Esophagus muscularis mucosa (tissue), 4 donors: ENCODE results near the gene TXN. TPM values are rescaled to one million over a fixed set of nuclear protein-coding genes. Genes with fewer than 3 reads are reported as not detected.

Experiments used
- DNase-seq: peaks from one replicate; pipeline ENCODE4 v3.0.0-alpha.2; 2017; ENCODE audit errors: extremely low spot score
- H3K27ac ChIP-seq, 4 donors: fragments of 200-600 bp; sonication (generic); replicated peaks in 1 of 4; 1 replicate in 3 of 4; 2 replicates in 1 of 4; pipeline ENCODE4 v1.5.1; 2016 to 2019; ENCODE audit warnings: mild to moderate bottlenecking in 1 of 4
- H3K27me3 ChIP-seq, 4 donors: fragments of 200-600 bp; sonication (generic); one replicate each; pipeline versions ENCODE4 v1.5.1 to v1.6.0; 2016 to 2019
- H3K36me3 ChIP-seq, 4 donors: fragments of 200-600 bp; sonication (generic); one replicate each; pipeline ENCODE4 v1.5.1; 2016 to 2019
- H3K4me1 ChIP-seq, 4 donors: fragments of 200-600 bp; sonication (generic); one replicate each; pipeline ENCODE4 v1.5.1; 2016 to 2019
- H3K4me3 ChIP-seq, 4 donors: fragments of 200-600 bp; sonication (generic); 1 replicate in 2 of 4; 2 replicates in 2 of 4; pipeline ENCODE4 v1.5.1; 2016 to 2019; ENCODE audit warnings: mild to moderate bottlenecking in 4 of 4, moderate library complexity in 1 of 4
- H3K9me3 ChIP-seq, 4 donors: fragments of 200-600 bp; sonication (generic); 1 replicate in 3 of 4; 2 replicates in 1 of 4; pipeline ENCODE4 v1.5.1; 2016 to 2019
- EP300 ChIP-seq: sonication (generic); formaldehyde crosslinking; IDR thresholded peaks from one replicate; pipeline ENCODE4 v1.6.1; 2017; ENCODE audit warnings: antibody characterized with exemption
- POLR2A ChIP-seq: fragments of 450-650 bp; IDR thresholded peaks from one replicate; pipeline ENCODE4 v1.6.1; 2017; ENCODE audit warnings: antibody characterized with exemption, moderate library complexity, mild to moderate bottlenecking, low read depth
- POLR2AphosphoS5 ChIP-seq, 2 donors: sonication (generic); formaldehyde crosslinking; IDR thresholded peaks; one replicate each; pipeline ENCODE4 v1.6.1; 2017; ENCODE audit warnings: antibody characterized with exemption in 2 of 2
- WGBS: methylation state at CpG from one replicate; pipeline ENCODE4 v1.1.5; 2018; 5-methylcytosine and 5-hydroxymethylcytosine counted together
- intact Hi-C: fragments of 100-400 bp; cut with DNase I; formaldehyde crosslinking; loops from one replicate; pipeline ENCODE4 v1.15.1; 2023
- total RNA-seq, 4 donors: library from RNA; depleted of rRNA; stranded (reverse); fragments of >200 nt; gene quantifications; one replicate each; pipeline versions ENCODE4 v1.1.0 to v1.2.1, GENCODE V29; 2016
- TF ChIP-seq, protein P1 (sequence below), 3 experiments: fragments of 200-600 bp in 2 of 3; fragments of 450-650 bp in 1 of 3; sonication (generic) in 2 of 3; IDR thresholded peaks; one replicate each; pipeline ENCODE4 v1.5.1; 2017 to 2019; ENCODE audit warnings: antibody characterized with exemption in 3 of 3, mild to moderate bottlenecking in 2 of 3, moderate library complexity in 1 of 3

TXN gene
- total RNA-seq, 4 donors from 2014 or later = 158 to 213 (median 178) TPM

DNA sequence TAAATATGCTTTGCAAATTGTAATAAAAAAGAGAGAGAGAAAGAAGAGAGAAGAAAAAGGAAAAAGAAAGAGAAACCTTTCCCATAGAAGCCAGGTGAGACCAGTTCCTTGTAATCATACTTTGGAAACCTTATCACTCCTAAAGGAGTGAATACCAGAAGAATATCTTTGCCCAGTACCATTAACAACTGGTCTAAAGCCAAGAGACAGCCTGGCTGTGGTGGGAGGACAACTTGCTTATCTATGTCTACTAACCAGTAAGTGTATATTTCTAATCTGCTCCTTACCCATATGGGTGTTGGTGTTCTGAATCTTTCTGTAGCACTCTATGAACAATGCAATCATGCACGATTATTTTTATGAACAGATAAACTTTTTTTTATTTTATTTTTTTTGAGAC lies 10.5 kb upstream of the TXN start:
- intact Hi-C loops = no loop called here
- no peak overlapping the region for H3K4me3 ChIP-seq
- H3K27me3 ChIP-seq = no peaks in the 10 kb centered on the region
- no peak overlapping the region for H3K27ac ChIP-seq
- no peak for TF ChIP-seq POLR2A
- TF ChIP-seq EP300 = no peak
- TF ChIP-seq, protein P1, sequence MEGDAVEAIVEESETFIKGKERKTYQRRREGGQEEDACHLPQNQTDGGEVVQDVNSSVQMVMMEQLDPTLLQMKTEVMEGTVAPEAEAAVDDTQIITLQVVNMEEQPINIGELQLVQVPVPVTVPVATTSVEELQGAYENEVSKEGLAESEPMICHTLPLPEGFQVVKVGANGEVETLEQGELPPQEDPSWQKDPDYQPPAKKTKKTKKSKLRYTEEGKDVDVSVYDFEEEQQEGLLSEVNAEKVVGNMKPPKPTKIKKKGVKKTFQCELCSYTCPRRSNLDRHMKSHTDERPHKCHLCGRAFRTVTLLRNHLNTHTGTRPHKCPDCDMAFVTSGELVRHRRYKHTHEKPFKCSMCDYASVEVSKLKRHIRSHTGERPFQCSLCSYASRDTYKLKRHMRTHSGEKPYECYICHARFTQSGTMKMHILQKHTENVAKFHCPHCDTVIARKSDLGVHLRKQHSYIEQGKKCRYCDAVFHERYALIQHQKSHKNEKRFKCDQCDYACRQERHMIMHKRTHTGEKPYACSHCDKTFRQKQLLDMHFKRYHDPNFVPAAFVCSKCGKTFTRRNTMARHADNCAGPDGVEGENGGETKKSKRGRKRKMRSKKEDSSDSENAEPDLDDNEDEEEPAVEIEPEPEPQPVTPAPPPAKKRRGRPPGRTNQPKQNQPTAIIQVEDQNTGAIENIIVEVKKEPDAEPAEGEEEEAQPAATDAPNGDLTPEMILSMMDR (IDR thresholded peaks at IDR 0.05) = no peak
- no peak for TF ChIP-seq POLR2AphosphoS5 (IDR thresholded peaks at IDR 0.05)
- H3K4me1 ChIP-seq = no peaks in the 10 kb centered on the region
- WGBS = 9% methylated on average over 1 of the region's 1 CpG
- no peaks in the 10 kb centered on the region for H3K9me3 ChIP-seq
- H3K36me3 ChIP-seq = no peaks in the 10 kb centered on the region
- DNase-seq = no peak

DNA sequence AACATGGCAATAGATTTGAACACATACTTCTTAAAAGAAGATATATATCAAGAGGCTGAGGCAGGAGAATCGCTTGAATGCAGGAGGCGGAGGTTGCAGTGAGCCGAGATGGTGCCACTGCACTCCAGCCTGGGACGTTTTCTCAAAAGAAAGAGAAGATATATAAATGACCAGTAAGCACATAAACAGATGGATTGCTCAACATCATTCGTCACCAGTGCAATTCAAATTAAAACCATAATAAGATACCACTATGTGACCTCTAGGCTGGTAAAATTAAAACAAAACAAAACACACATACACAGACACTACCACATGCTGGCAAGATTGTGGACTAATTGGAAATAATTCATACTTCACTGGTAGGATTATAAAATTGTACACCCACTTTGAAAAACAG lies 5.3 kb upstream of the TXN start:
- peaks cover 7 to 12% (median 11%) of the 10 kb centered on the region in 4 donors for H3K4me1 ChIP-seq
- intact Hi-C loops = no loop called here

DNA sequence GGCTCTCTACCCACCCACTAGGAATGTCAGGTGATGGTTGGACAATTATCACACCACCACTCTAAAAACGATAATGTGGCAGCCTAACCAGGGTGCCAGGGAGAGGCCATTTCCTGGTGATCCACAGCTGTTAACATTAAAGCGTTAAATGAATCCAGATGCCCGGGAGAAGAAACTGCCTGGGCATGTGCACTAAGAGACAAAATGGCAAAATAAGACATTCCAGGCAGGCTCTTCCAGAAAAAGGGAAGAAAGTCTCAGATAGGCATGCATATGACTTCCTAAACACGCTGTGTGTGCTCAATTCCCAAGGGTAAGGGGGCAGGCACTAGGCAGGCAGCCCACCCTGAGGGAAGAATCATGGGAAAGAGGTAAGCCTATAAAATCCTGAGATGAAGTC lies 4.6 kb upstream of the TXN start:
- intact Hi-C loops = no loop called here
- no peak overlapping the region for H3K27ac ChIP-seq
- 35% methylated on average over 4 of the region's 4 CpGs for WGBS

More for the DNA sequence above, 5.3 kb upstream of the TXN start:
- no peak for DNase-seq
- Histone ChIP-seq H3K27ac (no peak overlapping the region), H3K36me3 (no peaks in the 10 kb centered on the region), H3K9me3 (no peaks in the 10 kb centered on the region), H3K4me3 (no peak overlapping the region), H3K27me3 (no peaks in the 10 kb centered on the region)
- 79% methylated on average over 5 of the region's 5 CpGs for WGBS
- TF ChIP-seq POLR2AphosphoS5 (IDR thresholded peaks at IDR 0.05) = no peak
- TF ChIP-seq POLR2A = no peak
- TF ChIP-seq EP300 = no peak
- TF ChIP-seq, protein P1 (IDR thresholded peaks at IDR 0.05) = no peak

DNA sequence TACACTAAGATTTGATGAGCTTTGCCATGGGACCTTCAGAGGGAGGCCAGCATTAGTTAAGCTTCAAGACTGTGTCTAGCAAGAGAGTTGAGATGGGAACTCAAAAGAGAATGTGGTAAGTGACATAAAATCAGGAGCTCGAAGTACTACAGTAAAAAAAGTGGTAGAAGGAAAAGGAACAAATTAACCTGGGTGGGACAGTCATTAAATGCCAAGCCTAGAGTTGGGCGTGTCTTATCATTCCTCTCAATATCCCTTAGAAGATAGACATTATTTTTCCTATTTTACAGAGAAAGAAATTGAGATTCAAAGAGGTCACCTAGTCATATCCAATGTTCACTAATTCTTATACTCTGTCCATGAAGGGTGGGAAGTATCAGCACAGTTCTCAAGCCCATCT lies 3.3 kb upstream of the TXN start:
- H3K4me1 ChIP-seq = peaks cover 11 to 20% (median 17%) of the 10 kb centered on the region in 4 donors
- TF ChIP-seq, protein P1 (IDR thresholded peaks at IDR 0.05) = no peak
- no peak for TF ChIP-seq POLR2AphosphoS5 (IDR thresholded peaks at IDR 0.05)
- TF ChIP-seq POLR2A = no peak
- TF ChIP-seq EP300 = no peak
- no peak overlapping the region for H3K27ac ChIP-seq
- H3K4me3 ChIP-seq = no peak overlapping the region
- no peak for DNase-seq
- H3K27me3 ChIP-seq = no peaks in the 10 kb centered on the region
- 87% methylated on average over 2 of the region's 2 CpGs for WGBS
- H3K36me3 ChIP-seq = no peaks in the 10 kb centered on the region
- no peaks in the 10 kb centered on the region for H3K9me3 ChIP-seq
- intact Hi-C loops = no loop called here

More for the DNA sequence above, 4.6 kb upstream of the TXN start:
- Histone ChIP-seq H3K4me1 (peaks cover 7 to 12% (median 11%) of the 10 kb centered on the region in 4 donors), H3K36me3 (no peaks in the 10 kb centered on the region), H3K9me3 (no peaks in the 10 kb centered on the region), H3K27me3 (no peaks in the 10 kb centered on the region), H3K4me3 (no peak overlapping the region)
- no peak for DNase-seq
- TF ChIP-seq POLR2A = no peak
- no peak for TF ChIP-seq POLR2AphosphoS5 (IDR thresholded peaks at IDR 0.05)
- TF ChIP-seq, protein P1 (IDR thresholded peaks at IDR 0.05) = no peak
- TF ChIP-seq EP300 = no peak

DNA sequence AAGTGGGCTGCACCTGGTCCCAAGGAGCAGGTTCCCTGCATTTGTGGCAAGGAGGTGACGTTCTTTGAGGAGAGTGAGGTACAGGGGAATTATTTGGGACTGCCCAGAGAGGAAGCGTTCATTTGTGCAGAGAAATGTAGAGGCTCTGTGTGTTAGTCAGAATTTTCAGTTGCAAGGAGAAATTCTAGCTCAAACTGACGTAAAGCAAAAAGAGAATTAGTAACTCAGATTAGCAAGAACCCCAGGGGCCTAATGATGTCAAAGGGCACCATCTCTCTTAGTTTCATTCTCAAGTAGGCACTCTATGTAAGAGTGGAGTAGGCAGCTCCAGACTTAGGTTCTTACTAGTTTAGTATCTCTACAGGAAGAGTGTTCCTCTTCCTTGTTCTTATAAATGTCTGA lies 2.4 kb upstream of the TXN start:
- TF ChIP-seq, protein P1 (IDR thresholded peaks at IDR 0.05) = no peak
- TF ChIP-seq POLR2A (no peak), EP300 (no peak), POLR2AphosphoS5 (IDR thresholded peaks at IDR 0.05) (no peak)
- H3K9me3 ChIP-seq = no peaks in the 10 kb centered on the region
- no peak overlapping the region for H3K27ac ChIP-seq
- no peaks in the 10 kb centered on the region for H3K36me3 ChIP-seq
- DNase-seq = no peak
- no peaks in the 10 kb centered on the region for H3K27me3 ChIP-seq
- no peak overlapping the region for H3K4me3 ChIP-seq
- intact Hi-C loops = no loop called here
- WGBS = 85% methylated on average over 3 of the region's 3 CpGs
- peaks cover 11 to 29% (median 26%) of the 10 kb centered on the region in 4 donors for H3K4me1 ChIP-seq
